Fibroblast of mammary gland (primary cell): ENCODE measurements around the gene GPR107.
"Not testable (repeated sequence)": the region's sequence is repeated elsewhere in the genome, so short reads cannot be mapped to it uniquely, and the experiment has no call there.

Experiments used
- DNase-seq: peaks from one replicate; pipeline ENCODE4 v3.0.0-alpha.2; 2010; ENCODE audit warnings: low read depth
- H3K4me3 ChIP-seq: 2 replicates; pipeline ENCODE4 v1.5.1; 2011; ENCODE audit warnings: low read depth, mild to moderate bottlenecking, low read length, moderate library complexity; ENCODE audit not compliant: control insufficient read depth
- CTCF ChIP-seq: conservative IDR thresholded peaks from 2 replicates; pipeline ENCODE4 v1.5.1; 2011; ENCODE audit warnings: low read depth, low read length, inconsistent platforms; ENCODE audit not compliant: control insufficient read depth, insufficient read depth

The GPR107 gene

GRCh38 chr9:130053504-130054324, at the start of gene GPR107:
TSS of gene GPR107 (plus strand) at chr9:130053906. CDS start at chr9:130053933, 27 bp downstream.
- H3K4me3 ChIP-seq = peak within 1 kb of the TSS; percentile 90
- peak; percentile 55 for DNase-seq
- TF ChIP-seq CTCF = no peak

- DNase-seq = no peak
- no peak for TF ChIP-seq CTCF
- H3K4me3 ChIP-seq = no peak overlapping the region
Observed at GRCh38 chr9:130003943-130004552, 49.7 kb upstream of the GPR107 start.

DNA sequence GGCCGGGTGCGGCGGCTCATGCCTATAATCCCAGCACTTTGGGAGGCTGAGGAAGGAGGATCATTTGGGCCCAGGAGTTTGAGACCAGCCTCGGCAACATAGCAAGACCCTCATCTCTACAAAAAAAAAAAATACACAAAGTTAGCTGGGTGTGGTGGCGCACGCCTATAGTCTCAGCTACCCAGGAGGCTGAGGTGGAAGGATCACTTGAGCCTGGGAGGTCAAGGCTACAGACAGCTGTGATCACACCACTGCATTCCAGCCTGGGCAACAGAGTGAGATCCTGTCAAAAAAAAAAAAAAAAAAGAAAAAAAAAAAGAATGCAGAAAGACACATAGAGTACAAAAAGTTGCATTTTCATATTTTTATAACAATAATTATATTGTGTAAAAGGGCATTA, 46.8 kb upstream of the GPR107 start:
- DNase-seq, H3K4me3 ChIP-seq: not testable (repeated sequence)

DNA sequence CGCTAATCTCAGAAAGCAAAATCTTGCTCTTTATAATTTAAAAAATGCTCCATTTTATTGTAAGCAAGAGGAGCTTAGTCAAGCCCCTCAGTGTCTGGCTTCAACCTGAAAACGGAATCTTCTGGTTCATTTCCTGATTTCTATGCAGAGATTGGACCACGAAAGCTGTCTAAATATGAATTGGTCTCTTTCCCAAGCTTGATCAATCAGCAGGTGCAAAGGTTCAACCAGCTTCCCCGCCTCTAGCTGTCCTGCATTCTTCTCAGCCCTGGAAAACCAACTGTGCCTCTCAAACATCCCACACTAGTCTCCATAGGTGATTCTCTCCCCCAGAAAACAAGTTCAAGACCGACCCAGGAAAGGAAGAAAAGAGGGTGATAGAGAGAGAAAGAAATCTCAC, 45.2 kb upstream of the GPR107 start:
- no peak for DNase-seq
- no peak overlapping the region for H3K4me3 ChIP-seq
- no peak for TF ChIP-seq CTCF

GRCh38 chr9:130009546-130009945, 44.2 kb upstream of the GPR107 start:
- not testable (repeated sequence) for DNase-seq, H3K4me3 ChIP-seq

- H3K4me3 ChIP-seq = no peak overlapping the region
- TF ChIP-seq CTCF = no peak
- no peak for DNase-seq
Observed at GRCh38 chr9:130010151-130010988, 43.3 kb upstream of the GPR107 start.

GRCh38 chr9:130013326-130013725, 40.4 kb upstream of the GPR107 start:
- no peak for TF ChIP-seq CTCF
- no peak overlapping the region for H3K4me3 ChIP-seq
- no peak for DNase-seq
